ENCODE measurements around the gene ELOVL5. TPM values are rescaled to one million over a fixed set of nuclear protein-coding genes. Genes with fewer than 3 reads are reported as not detected.
A peak's percentile ranks its signal among the peaks of the same experiment; 100 is the strongest.
"Not testable (repeated sequence)": the region's sequence is repeated elsewhere in the genome, so short reads cannot be mapped to it uniquely, and the experiment has no call there.

The ELOVL5 gene, protein sequence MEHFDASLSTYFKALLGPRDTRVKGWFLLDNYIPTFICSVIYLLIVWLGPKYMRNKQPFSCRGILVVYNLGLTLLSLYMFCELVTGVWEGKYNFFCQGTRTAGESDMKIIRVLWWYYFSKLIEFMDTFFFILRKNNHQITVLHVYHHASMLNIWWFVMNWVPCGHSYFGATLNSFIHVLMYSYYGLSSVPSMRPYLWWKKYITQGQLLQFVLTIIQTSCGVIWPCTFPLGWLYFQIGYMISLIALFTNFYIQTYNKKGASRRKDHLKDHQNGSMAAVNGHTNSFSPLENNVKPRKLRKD
- total RNA-seq (ENCODE audit: insufficient read depth, low replicate concordance): 97.7 TPM

DNA sequence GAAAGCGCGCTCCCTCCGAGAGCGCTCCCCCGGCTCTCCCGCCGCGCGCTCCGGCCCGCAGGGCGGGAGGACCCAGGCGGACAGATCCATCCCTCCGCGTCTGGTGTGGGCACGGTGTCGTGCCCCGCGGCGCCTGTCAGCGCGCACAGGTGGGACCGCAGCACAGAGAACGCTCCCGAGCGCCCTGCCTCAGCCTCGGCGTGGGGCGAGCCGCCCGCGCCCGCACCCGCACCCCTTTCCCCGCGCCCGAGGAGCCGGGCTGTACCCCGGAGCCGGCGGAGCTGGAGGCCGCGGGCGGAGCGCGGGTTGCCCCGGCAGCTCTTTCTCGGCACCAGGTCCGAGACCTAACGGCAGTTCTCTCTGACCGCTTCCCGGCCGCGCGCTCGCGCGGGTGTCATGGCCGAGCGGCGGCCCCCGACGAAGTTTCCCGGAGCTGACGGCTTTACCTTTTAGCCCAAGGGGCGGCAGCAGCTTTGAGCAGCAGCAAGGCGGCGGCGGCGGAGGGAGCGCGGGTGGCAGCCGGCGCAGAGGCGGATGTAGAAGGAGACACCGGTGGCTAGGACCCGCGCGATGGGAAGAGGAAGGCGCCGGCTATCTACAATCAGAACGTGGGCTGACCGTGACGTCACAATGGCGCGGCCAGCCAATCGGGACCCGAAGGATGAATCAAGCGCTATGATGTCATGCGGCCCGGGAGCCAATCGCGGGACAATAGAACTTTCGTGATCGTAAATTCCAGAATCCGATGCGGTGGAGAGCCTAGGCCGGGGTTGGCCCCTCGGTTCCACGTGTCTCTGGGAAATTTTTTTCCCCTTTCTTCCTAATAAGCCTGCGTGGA is at the start of gene ELOVL5:
TSS of gene ELOVL5 (minus strand) at position 580 of the 838 bp plus-strand sequence. CDS start 53,251 bp downstream, outside the sequence.
- DNase-seq (ENCODE audit: low spot score): peak; percentile 98

DNA sequence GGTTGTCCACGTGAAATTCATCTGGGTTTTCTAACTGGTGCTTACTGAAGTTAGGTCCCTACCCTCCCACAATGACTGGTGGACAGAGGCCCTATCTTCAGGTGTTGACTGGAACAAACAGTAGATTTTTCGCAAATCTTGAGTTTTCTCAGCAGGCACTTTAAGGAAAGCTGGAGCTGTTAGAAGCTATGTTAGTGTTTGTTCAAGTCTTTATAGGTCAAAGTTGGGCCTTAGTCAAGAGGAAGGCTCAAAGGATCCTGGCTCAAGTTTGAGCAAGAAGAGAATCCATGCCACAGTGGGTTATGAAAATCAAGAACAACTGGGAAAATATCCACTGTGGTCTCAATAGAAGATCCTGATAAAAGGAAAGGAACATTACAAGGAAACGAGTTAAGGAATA is 48.5 kb upstream of the ELOVL5 start:
- DNase-seq (ENCODE audit: low spot score): no peak

DNA sequence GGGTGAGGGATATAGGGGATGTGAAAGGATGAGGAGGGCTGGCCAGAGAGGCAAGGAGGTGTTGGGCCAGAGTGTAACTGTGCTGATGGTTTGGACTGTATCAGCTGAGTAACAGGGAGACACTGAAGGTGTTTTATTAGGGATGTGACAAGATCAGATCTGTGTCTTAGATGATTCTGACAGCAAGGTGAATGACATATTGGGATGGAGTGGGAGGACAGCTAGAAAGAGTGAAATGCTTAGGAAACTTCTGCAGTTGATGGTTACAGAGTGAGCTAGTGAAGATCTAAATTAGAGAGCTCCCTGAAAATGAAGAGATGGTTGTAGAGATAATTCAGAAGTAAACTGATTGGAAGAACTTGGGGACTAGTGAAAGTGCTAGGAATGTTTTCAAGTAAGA is 47.2 kb upstream of the ELOVL5 start:
- DNase-seq (ENCODE audit: low spot score): no peak

DNA sequence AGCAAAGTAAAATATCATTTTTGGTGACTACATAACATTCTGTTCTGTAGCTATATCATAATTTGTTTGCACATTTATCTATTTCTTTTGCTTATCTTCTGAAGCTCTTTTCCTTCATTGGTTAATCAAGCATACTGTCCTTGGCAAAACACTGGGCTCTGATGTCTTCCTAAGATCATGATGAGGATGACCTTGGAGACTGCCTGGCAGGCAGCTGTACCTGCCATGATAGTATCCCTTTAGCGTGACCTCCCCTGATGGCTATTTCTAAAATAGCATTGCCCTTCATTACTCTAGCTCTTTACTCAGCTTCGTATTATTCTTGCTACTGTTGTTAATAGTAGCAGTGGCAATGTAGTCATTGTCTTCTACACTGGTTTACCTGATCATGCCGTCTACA is 46.0 kb upstream of the ELOVL5 start:
- no peak for DNase-seq (ENCODE audit: low spot score)

DNA sequence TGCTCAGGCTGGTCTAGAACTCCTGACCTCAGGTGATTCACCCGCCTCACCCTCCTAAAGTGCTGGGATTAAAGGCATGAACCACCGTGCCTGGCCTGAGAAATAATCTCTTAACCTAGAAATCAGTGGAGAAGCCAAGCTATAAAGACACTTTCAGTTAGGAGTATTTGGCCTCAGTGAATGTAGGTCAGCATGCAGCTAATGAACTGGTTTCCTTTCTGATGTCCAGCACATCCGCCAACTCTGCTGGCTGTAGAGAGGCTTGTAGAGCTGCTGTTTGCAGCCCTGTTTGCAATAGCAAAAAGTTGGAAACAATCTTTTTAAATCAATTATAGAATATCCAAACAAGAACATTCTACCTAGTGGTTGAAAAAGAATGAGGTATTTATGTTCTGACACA is 42.4 kb upstream of the ELOVL5 start:
- peak; percentile 28 for DNase-seq (ENCODE audit: low spot score)

DNA sequence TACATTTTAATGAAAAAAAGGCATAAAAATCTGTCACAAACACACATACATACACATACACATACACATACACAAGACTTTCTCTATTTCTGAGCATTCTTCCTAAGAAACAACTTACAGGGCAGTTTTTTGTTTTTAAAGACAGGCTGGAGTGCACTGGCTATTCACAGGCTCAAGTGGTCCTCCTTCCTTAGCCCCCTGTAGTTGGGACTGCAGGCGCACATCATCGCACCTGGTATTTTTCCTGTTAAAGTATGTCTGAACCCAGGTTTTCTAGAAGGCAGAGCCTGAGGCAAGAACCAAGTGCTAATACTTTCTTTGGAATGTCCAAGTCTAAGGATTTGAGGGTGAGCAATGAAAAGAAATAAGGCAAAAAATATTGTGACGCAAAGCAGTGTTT is 41.3 kb upstream of the ELOVL5 start:
- DNase-seq (ENCODE audit: low spot score): no peak

DNA sequence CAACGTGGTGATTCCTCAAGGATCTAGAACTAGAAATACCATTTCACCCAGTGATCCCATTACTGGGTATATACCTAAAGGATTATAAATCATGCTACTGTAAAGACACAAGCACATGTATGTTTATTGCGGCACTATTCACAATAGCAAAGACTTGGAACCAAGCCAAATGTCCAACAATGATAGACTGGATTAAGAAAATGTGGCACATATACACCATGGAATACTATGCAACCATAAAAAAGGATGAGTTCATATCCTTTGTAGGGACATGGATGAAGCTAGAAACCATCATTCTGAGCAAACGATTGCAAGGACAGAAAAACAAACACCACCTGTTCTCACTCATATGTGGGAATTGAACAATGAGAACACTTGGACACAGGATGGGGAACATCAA is 39.9 kb upstream of the ELOVL5 start:
- not testable (repeated sequence) for DNase-seq (ENCODE audit: low spot score)

DNA sequence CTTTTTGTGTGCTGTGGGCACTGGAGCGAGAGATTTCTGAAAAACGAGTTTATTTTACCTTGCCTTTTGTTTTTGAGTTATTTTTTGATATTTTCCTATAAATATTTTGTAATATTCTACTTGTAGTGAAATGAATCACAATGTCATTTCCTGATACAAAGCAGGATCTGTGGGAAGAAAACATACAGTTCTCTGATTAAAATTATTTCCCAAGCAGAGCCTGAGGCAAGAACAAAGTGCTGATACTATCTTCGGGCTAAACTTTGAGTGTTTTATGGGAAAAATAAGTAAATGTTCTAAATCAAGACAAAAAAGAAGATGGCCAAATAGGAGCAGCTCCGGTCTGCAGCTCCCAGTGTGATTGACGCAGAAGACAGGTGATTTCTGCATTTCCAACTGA is 33.7 kb upstream of the ELOVL5 start:
- no peak for DNase-seq (ENCODE audit: low spot score)

DNA sequence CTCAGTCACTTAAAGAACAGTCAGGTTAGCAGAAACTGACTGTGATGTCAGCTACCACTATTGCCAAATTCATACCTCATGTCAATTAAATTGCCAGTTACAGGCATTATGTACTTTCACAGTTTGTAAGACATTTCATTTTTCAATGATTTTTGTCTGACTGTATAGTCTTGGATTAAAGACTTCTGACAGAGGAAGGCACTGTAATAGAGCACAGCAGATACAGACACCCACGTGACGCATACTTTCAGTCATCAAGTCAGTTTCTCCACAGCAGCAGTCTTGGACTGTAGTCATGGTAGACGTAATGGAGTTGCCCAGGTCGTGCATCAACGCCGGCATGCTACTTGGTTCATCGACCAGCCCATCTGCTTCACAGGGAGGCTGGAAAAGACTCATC is 29.5 kb upstream of the ELOVL5 start:
- no peak for DNase-seq (ENCODE audit: low spot score)

DNA sequence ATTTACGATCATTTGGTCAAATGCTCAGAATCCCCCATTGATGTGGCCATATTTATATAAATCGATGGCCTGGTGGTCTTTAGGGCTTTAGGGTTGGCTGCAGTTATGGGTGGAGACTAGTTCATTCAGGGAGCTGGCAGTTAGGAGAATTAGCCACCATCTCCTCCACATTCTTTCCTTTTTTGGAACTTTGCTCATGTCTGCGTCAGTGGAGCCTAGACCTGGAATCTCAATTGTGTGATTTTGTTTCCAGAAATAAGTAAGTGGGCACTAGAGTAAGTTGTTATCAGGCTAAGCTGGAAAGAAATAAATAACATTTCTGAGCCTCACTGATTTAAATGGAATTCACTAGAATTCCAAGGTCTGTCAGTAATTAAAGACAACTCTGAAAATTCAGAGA is 29.0 kb upstream of the ELOVL5 start:
- peak; percentile 52 for DNase-seq (ENCODE audit: low spot score)

DNA sequence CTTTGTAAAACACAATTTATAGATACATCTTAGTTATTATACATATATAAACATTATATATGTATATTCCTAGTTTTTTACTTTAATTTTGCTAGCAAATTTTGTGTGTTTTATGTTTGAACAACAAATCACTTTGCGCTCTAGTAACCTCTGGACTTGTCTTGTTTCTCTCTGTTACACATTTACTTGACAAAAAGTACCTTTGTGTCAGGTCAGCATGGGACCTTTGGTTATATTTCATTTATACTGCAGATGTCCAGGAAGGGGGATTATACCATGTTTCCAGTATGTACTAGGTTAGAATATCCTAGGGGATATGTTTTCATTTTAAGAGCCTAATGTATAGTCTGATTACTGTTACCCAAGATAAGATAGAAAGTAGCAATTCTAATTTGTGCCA is 28.5 kb upstream of the ELOVL5 start:
- no peak for DNase-seq (ENCODE audit: low spot score)

DNA sequence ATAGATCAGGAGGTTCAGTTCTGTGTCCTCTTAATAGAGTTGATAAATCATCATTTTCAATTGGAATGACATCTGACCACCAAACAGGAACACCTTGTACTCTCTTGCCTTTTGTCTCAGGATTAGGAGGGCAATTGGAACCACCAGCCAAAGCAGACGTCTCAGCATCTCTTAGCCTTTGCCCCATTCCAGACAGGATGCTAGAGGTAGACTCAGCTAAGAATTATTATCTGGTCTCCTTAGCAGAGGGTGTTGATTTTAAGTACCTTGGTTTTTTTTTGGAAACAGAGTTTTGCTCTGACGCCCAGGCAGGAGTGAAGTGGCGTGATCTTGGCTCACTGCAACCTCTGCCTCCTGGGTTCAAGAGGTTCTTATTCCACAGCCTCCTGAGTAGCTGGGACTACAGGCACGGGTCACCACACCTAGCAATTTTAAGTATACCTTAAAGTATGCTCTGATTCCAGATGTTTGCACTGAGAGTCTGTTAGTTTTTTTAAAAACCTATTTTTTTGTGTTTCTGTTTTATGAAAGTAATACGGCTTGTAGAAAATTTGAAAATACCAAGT is 28.0 kb upstream of the ELOVL5 start:
- DNase-seq (ENCODE audit: low spot score): no peak

DNA sequence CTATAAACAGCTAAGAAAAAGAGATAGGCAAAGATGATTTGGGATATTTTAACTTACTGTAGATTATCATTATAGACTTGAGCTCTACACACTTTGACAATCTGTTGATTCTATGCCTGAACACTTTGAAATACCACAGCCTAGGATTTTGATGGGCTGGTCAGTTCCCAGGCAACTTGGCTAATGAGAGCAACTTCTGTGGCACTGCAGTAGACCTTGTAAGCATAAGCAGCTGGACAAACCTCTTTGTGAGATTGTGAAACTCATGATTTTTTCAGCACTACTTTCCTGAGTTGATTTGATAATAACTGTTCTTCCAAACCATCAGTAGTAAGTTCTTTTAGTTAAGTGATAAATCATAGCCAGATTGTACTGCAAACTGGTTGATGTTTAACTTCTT is 27.1 kb upstream of the ELOVL5 start:
- peak; percentile 14 for DNase-seq (ENCODE audit: low spot score)

DNA sequence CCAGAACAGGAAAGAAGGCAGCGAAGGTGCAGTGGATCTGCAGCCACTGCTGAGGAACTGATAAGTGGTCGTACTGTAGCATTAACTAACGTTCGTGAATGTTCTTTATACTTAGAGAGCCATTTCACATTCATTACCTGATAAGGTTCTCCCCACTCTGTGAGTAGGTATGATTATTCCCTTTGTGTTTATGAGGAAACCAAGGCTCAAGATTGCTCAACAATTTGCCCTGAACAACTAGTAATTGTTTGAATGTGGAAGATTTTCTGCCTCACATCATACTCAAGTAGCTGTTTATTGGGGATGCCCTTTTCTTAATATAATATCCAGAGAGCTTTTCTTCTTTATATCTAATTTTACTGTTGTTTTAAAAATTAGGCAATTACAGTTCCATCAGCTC is 24.9 kb upstream of the ELOVL5 start:
- DNase-seq (ENCODE audit: low spot score): no peak

DNA sequence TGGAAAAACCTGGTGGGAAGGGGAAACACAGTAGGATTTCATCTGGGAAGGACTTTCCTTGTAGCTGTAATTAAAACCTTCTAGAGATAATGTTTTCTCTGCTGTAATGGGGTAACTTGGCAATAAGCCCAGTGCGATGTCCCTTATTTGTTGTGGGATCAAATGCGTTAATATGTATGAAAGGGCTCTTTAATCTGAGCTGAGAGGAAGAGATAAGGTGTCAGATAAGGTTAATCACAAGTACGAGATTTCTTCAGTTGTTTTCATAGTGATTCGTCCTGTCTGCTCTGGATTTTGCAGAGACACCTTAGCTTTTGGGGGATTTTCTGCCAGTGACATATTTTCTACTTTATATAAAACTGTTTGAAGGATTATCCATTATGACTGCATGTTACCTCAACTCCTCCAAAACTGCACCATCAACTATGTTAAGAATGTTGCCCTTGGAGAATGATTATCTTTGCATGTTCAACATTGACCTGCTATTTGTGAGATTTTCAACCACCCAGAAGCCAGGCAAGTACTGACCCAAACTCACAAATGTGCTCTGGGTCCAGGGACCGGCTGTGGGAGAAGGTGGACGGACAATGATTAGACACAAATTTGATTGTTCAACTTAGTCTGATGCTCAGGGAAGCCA is 21.2 kb upstream of the ELOVL5 start:
- no peak for DNase-seq (ENCODE audit: low spot score)

DNA sequence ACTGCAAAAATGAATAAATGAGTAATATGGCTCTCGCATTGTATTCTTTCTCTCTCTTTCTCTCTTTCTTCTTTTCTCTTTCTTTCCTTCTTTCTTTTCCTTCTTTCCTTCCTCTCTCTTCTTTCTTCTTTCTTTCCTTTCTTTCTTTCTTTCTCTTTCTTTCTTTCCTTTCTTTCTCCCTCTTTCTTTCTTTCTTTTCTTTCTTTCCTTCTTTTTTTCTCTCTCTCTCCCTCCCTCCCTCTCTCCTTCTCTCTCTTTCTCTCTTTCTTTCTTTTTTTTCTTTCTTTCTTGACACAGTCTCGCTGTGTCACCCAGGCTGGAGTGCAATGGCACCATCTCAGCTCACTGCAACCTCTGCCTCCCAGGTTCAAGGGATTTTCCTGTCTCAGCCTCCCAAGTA is 20.3 kb upstream of the ELOVL5 start:
- DNase-seq (ENCODE audit: low spot score): no peak

DNA sequence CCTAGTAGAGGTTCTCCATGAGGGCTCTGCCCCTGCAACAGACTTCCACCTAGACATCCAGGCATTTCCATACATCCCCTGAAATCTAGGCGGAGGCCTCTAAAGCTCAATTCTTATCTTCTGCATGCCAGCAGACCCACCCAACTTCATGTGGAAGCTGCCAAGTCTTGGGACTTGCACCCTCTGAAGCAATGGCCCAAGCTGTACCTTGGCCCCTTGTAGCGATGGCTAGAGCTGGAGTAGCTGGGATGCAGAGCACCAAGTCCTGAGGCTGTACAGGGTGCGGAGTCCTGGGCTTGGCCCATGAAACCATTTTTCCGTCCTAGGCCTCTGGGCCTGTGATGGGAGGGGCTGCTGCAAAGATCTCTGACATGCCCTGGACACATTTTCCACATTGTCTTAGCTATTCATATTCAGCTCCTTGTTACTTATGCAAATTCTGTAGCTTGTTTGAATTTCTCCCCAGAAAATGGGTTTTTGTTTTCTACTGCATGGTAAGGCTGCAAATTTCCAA is 17.4 kb upstream of the ELOVL5 start:
- DNase-seq (ENCODE audit: low spot score): no peak

DNA sequence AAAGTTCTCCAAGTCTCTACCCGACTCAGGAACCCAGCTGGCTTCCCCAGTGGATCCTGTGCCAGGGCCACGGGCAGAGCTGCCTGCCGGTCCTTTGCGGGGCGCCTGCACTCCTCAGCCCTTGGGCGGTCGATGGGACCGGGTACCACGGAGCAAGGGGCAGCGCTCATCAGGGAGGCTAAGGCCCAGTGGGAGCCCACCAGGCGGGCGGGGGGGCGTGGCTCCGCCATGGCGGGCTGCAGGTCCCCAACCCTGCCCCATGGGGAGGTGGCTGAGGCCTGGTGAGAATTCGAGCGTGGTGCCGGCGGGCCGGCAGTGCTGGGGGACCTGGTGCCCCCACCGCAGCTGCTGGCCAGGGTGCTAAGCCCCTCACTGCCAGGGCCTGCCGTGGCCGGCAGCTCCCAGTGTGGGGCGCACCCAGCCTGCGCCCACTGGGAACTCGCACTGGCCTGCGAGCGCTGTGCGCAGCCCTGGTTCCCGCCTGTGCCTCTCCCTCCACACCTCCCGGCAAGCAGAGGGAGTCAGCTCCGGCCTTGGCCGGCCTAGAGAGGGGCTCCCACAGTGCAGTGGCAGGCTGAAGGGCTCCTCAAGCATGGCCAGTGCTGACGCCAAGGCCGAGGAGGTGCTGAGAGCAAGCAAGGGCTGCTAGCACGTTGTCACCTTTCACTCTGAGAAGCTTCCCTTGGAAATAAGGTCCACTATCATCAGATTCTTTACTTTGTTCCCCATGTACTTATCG is 14.8 kb upstream of the ELOVL5 start:
- DNase-seq (ENCODE audit: low spot score): no peak

DNA sequence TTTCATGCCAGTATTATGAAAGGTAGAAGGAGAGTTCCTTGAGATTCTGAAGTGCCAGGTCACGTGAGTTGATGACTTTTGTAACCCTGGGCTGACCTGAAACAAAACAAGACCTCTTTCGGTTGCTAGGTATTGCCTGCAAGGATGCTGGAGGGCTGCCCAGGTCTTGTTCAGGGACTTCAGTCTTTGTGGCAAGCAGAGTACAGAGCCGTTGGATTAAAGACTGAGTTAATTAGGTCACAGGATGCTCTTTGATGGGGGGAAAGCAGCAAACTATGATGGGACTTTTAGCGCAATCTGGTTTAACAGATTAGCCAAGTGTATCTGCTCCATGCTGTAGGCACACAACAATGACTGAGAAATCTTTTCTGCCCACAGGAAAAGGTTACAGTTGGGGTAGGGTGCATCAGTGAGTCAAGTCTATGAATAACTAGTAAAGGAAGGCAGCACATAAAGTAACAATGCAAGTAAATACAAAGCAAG is 12.8 kb upstream of the ELOVL5 start:
- DNase-seq (ENCODE audit: low spot score): no peak

DNA sequence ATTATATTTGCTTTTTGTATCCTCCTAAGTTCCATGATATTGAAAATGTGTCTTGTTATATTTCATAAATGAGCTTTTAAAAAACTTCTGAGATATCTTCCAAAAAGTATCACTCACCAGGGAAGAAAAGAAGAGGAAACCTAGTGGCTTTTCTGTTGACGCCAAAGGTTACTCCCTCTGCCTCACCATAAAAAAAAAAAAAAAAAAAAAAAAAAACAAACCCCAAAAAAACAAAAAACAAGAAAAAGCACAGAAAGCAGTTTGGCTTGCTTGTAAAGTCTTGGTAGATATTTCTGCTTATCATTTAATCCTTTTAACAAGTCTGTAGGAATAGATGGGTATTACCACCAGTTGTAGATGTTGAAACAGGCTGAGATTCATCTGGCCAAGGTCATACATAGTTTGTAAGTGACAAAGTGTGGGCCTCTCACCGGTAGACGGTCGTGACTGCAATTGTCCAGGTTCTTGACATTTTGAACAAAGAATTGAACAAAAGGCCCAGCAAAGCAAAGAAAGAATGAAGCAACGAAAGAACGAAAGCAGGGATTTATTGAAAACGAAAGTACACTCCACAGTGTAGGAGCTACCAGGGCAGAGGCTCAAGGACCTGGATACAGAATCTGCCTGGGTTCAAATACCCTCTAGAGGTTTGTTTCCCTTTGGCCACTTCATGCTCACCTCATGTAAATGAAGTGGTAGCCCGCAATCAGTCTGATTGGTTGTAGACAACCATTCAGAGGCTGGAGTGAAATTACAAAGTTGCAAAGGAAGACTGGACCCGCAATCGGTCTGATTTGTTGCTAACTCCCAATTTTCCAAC is 11.6 kb upstream of the ELOVL5 start:
- peak; percentile 54 for DNase-seq (ENCODE audit: low spot score)

DNA sequence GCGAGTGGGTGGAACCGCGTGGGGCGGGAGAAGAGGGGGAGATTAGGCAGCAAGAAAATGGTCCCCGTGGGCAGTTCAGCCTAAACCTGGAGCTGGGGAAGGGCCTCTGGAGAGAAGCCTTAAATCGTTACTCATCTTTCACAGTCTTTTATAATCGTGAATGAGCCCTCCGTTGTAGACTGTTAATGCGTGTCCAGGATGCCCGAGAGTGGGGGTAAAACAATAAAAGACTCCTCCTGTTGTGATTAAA is 11.0 kb upstream of the ELOVL5 start:
- no peak for DNase-seq (ENCODE audit: low spot score)

Measured in umbilical cord (tissue), 2 donors.